SHP77 (cell line): ENCODE results near the gene EPX.

Experiments
- DNase-seq, 2 experiments: peaks; one replicate each; lab custom pipeline; 2025; lab: John Stamatoyannopoulos, UW

Gene EPX

GRCh38 chr17:58184986-58185761, 7.4 kb upstream of the EPX start:
- no peak for DNase-seq

GRCh38 chr17:58186591-58186990, 5.9 kb upstream of the EPX start:
- DNase-seq: no peak

GRCh38 chr17:58187063-58187462, 5.5 kb upstream of the EPX start:
- no peak for DNase-seq

- no peak for DNase-seq
Observed at GRCh38 chr17:58187675-58188074, 4.9 kb upstream of the EPX start.

GRCh38 chr17:58189436-58190146, 2.9 kb upstream of the EPX start:
- DNase-seq: no peak

- DNase-seq: no peak
Observed at GRCh38 chr17:58191241-58191896, 1.2 kb upstream of the EPX start.

GRCh38 chr17:58193641-58194255, 1.2 kb downstream of the EPX start:
- no peak for DNase-seq

GRCh38 chr17:58195518-58196123, 3.1 kb downstream of the EPX start:
- no peak for DNase-seq

- DNase-seq: no peak
Observed at GRCh38 chr17:58196610-58197009, 4.1 kb downstream of the EPX start.

- peak; percentile 34 to 42 for DNase-seq
Observed at GRCh38 chr17:58200024-58200633, 7.6 kb downstream of the EPX start.

GRCh38 chr17:58202859-58203258, 10.3 kb downstream of the EPX start:
- DNase-seq: no peak

GRCh38 chr17:58204796-58205195, 12.3 kb downstream of the EPX start:
- DNase-seq: no peak

GRCh38 chr17:58205936-58206335, 13.4 kb downstream of the EPX start:
- DNase-seq: no peak

GRCh38 chr17:58207451-58207850, 14.9 kb downstream of the EPX start:
- DNase-seq: no peak

- no peak for DNase-seq
Observed at GRCh38 chr17:58208344-58208743, 15.8 kb downstream of the EPX start.

- DNase-seq: no peak
Observed at GRCh38 chr17:58210922-58211321, 18.4 kb downstream of the EPX start.

GRCh38 chr17:58215685-58216084, 23.2 kb downstream of the EPX start:
- no peak for DNase-seq

- no peak for DNase-seq
Observed at GRCh38 chr17:58217766-58218165, 25.2 kb downstream of the EPX start.

GRCh38 chr17:58219007-58219788, 26.7 kb downstream of the EPX start, which contains the start of gene MKS1:
MKS1 (minus strand) TSS chr17:58219255; CDS start chr17:58219230, 25 bp downstream.
- DNase-seq: peak; percentile 90 to 91

GRCh38 chr17:58219789-58220183, 27.3 kb downstream of the EPX start:
- no peak for DNase-seq

GRCh38 chr17:58224315-58224714, 31.8 kb downstream of the EPX start:
- DNase-seq: no peak
